NT2/D1 (cell line): ENCODE measurements around the gene ORC2.

Experiments used
- DNase-seq: peaks from one replicate; pipeline ENCODE4 v3.0.0-alpha.2; 2011; ENCODE audit warnings: low read depth, low spot score
- H3K27me3 ChIP-seq: 2 replicates; pipeline ENCODE4 v1.6.0; 2011; ENCODE audit warnings: mild to moderate bottlenecking; ENCODE audit not compliant: insufficient read length, insufficient read depth
- H3K36me3 ChIP-seq: 2 replicates; pipeline ENCODE4 v1.6.1; 2011; ENCODE audit warnings: mild to moderate bottlenecking, low read length, mixed read lengths; ENCODE audit not compliant: insufficient read depth, insufficient read length
- H3K4me1 ChIP-seq: 2 replicates; pipeline ENCODE4 v1.5.1; 2011; ENCODE audit not compliant: insufficient read depth, insufficient read length
- H3K4me3 ChIP-seq: 2 replicates; pipeline ENCODE4 v1.5.1; 2011; ENCODE audit warnings: low read depth; ENCODE audit not compliant: insufficient read length
- H3K9ac ChIP-seq: 2 replicates; pipeline ENCODE4 v1.6.0; 2011; ENCODE audit warnings: low read depth; ENCODE audit not compliant: insufficient read length
- H3K9me3 ChIP-seq: 2 replicates; pipeline ENCODE4 v1.5.1; 2011; ENCODE audit warnings: mild to moderate bottlenecking, low read length; ENCODE audit not compliant: insufficient read depth
- SUZ12 ChIP-seq: IDR thresholded peaks from 2 replicates; pipeline ENCODE4 v1.6.1; 2011; ENCODE audit not compliant: insufficient read length, insufficient read depth; ENCODE audit errors: extremely low read depth
- YY1 ChIP-seq: IDR thresholded peaks from 2 replicates; pipeline ENCODE4 v1.6.1; 2011; ENCODE audit not compliant: insufficient read length, insufficient read depth
- ZNF274 ChIP-seq: IDR thresholded peaks from 2 replicates; pipeline ENCODE4 v1.6.1; 2011; ENCODE audit warnings: mild to moderate bottlenecking, low read depth, low read length

Gene ORC2

DNA sequence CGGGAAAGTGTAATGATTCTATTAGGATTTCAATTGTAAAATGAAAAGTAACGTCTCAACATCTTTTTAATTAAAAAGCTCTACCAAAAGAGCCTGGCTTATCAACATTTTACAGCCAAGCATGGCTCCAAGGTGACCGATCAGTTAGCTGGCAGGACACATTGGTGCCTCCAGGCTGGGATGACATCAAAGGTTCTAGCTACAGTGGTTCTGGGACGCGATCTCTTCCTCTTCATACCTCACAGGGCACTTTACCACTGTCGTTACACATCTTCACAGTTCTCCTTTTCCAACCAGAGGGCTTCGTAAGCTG is 693 bp downstream of the ORC2 start:
- DNase-seq, result no peak
- peak overlapping the region; percentile 92 for H3K9ac ChIP-seq
- peak overlapping the region; percentile 89 for H3K4me3 ChIP-seq
- H3K36me3 ChIP-seq, result peaks cover 29% of the 10 kb centered on the region
- TF ChIP-seq SUZ12, result no peak
- TF ChIP-seq ZNF274, result no peak
- no peak for TF ChIP-seq YY1
- no peaks in the 10 kb centered on the region for H3K9me3 ChIP-seq
- no peaks in the 10 kb centered on the region for H3K4me1 ChIP-seq
- H3K27me3 ChIP-seq, result no peaks in the 10 kb centered on the region

- no peaks in the 10 kb centered on the region for H3K9me3 ChIP-seq
- H3K4me3 ChIP-seq, result no peak overlapping the region
- no peaks in the 10 kb centered on the region for H3K27me3 ChIP-seq
- no peaks in the 10 kb centered on the region for H3K4me1 ChIP-seq
- peaks cover 39% of the 10 kb centered on the region for H3K36me3 ChIP-seq
- no peak for DNase-seq
- H3K9ac ChIP-seq, result no peak overlapping the region
- TF ChIP-seq ZNF274 (no peak), YY1 (no peak), SUZ12 (no peak)
Measured at GRCh38 chr2:200961674-200962073, 1.8 kb downstream of the ORC2 start.

- Histone ChIP-seq H3K9ac (no peak overlapping the region), H3K27me3 (no peaks in the 10 kb centered on the region), H3K36me3 (peaks cover 73% of the 10 kb centered on the region), H3K4me1 (no peaks in the 10 kb centered on the region), H3K4me3 (no peak overlapping the region), H3K9me3 (no peaks in the 10 kb centered on the region)
- DNase-seq, result no peak
- no peak for TF ChIP-seq ZNF274
- no peak for TF ChIP-seq YY1
- TF ChIP-seq SUZ12, result no peak
Measured at GRCh38 chr2:200950378-200950777, 13.1 kb downstream of the ORC2 start.

GRCh38 chr2:200945395-200945729 is 18.1 kb downstream of the ORC2 start:
- Histone ChIP-seq H3K9me3 (no peaks in the 10 kb centered on the region), H3K4me1 (no peaks in the 10 kb centered on the region), H3K4me3 (no peak overlapping the region), H3K36me3 (peaks cover 82% of the 10 kb centered on the region), H3K27me3 (no peaks in the 10 kb centered on the region), H3K9ac (no peak overlapping the region)
- no peak for DNase-seq
- TF ChIP-seq SUZ12 (no peak), YY1 (no peak), ZNF274 (no peak)

DNA sequence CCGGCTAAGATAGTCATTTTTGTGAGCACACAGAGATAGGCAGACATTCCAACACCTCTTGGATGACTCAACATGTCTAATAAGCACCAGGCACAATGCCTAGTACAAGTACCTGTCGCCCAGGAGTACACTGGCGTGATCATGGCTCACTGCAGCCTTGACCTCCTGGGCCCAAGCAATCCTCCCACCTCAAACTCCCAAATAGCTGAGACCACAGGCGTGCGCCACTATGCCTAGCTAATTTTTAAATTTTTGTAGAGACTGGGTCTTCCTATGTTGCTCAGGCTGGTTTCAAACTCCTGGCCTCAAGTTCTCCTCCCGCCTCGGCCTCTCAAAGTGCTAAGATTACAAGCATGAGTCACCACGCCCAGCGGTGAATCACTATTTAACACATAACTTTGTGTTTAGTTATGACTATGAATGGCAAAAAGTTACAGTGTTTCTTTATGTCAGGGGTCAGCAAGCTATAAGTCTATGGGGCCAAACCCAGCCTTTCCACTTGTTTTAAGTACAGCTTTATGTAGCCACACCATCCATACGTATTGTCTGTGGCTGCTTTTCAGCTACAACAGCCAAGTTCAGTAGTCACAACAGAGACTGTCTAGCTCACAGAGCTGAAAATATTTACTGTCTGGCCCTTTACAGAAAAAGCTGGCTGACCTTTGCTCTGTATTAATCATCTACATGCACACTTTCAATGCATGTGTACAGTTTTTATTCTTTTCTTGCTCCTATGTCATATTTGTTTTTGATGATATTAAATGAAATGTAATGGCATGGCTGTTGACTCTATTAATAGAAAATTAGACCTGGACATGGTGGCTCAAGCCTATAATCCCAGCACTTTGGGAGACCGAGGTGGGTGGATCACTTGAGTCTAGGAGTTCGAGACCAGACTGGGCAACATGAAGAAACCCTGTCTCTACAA is 18.7 kb downstream of the ORC2 start:
- no peak for TF ChIP-seq ZNF274
- TF ChIP-seq YY1, result no peak
- TF ChIP-seq SUZ12, result no peak
- Histone ChIP-seq H3K27me3 (no peaks in the 10 kb centered on the region), H3K4me3 (no peak overlapping the region), H3K4me1 (no peaks in the 10 kb centered on the region), H3K9me3 (no peaks in the 10 kb centered on the region), H3K36me3 (peaks cover 85% of the 10 kb centered on the region), H3K9ac (no peak overlapping the region)
- DNase-seq, result no peak

DNA sequence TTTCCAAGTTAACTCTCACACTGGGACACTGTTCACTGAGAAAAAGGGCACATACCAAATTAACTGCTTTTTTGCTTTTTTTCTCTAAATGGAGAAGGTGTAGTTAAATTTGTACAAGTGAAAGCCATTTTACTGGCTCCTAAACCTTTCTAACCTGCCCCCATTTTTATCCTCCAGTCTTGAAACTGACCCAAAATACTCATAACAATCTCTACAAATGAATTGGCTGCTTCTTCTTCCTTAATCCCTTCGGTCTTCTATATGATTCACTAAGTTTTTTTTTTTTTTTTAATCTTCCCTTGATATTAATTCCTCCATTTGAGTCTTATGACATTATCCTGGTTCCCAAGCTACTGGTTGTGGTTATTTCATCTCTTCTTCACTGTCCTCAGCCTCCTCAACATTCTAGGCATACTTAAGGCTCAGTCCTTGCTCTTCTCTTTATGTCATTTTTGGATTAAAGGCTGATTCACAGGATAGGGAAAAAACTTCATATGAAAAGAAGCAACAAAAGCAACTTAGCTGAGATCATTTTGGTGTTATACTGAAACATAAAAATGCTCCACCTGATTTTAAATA is 19.8 kb downstream of the ORC2 start:
- H3K4me3 ChIP-seq, result no peak overlapping the region
- H3K36me3 ChIP-seq, result peaks cover 91% of the 10 kb centered on the region
- H3K9ac ChIP-seq, result no peak overlapping the region
- H3K9me3 ChIP-seq, result no peaks in the 10 kb centered on the region
- H3K4me1 ChIP-seq, result no peaks in the 10 kb centered on the region
- TF ChIP-seq ZNF274, result no peak
- no peak for TF ChIP-seq YY1
- TF ChIP-seq SUZ12, result no peak
- DNase-seq, result no peak
- H3K27me3 ChIP-seq, result no peaks in the 10 kb centered on the region

- H3K36me3 ChIP-seq, result peaks cover 89% of the 10 kb centered on the region
- no peak overlapping the region for H3K4me3 ChIP-seq
- no peak for DNase-seq
- no peaks in the 10 kb centered on the region for H3K4me1 ChIP-seq
- TF ChIP-seq SUZ12 (no peak), YY1 (no peak), ZNF274 (no peak)
- no peaks in the 10 kb centered on the region for H3K27me3 ChIP-seq
- H3K9ac ChIP-seq, result no peak overlapping the region
- no peaks in the 10 kb centered on the region for H3K9me3 ChIP-seq
Measured at GRCh38 chr2:200939832-200940231, 23.6 kb downstream of the ORC2 start.
